HepG2 (cell line): ENCODE data around the gene STPG4. TPM values are rescaled to one million over a fixed set of nuclear protein-coding genes. Genes with fewer than 3 reads are reported as not detected.

Source experiments
- ERF ChIP-seq: IDR thresholded peaks from 2 replicates; pipeline ENCODE4 v1.6.1; 2018; ENCODE audit warnings: missing biosample characterization, missing genetic modification reagents
- GATAD2A ChIP-seq: IDR thresholded peaks from 2 replicates; pipeline ENCODE4 v1.6.1; 2016
- HNF4G ChIP-seq, 2 experiments: sonication (generic) in 1 of 2; formaldehyde crosslinking in 1 of 2; IDR thresholded peaks; 2 replicates each; pipeline versions ENCODE4 v1.4.0 to v1.6.1; 2011 to 2020; ENCODE audit warnings: borderline replicate concordance in 2 of 2, low read depth in 2 of 2, mild to moderate bottlenecking in 2 of 2, low read length in 1 of 2, missing genetic modification reagents in 1 of 2, moderate library complexity in 1 of 2
- KLF16 ChIP-seq, 2 experiments: sonication (generic) in 1 of 2; formaldehyde crosslinking in 1 of 2; IDR thresholded peaks; 2 replicates each; pipeline versions ENCODE4 v1.6.1 to v1.8.0; 2016 to 2023; ENCODE audit warnings: missing genetic modification reagents in 2 of 2, missing compliant biosample characterization in 1 of 2
- MIXL1 ChIP-seq: IDR thresholded peaks from 2 replicates; pipeline ENCODE4 v1.6.1; 2016
- SKI ChIP-seq: fragments of 450-650 bp; IDR thresholded peaks from one replicate; pipeline ENCODE4 v1.6.1; 2018; ENCODE audit warnings: mild to moderate bottlenecking; ENCODE audit not compliant: partially characterized antibody
- SOX6 ChIP-seq, 2 experiments: fragments of 450-650 bp in 1 of 2; sonication (generic) in 1 of 2; formaldehyde crosslinking in 1 of 2; IDR thresholded peaks; 2 replicates each; pipeline versions ENCODE4 v1.4.0 to v1.6.1; 2017 to 2020; ENCODE audit warnings: antibody characterized with exemption in 1 of 2, mild to moderate bottlenecking in 1 of 2, missing genetic modification reagents in 1 of 2
- ZKSCAN8 ChIP-seq: IDR thresholded peaks from 2 replicates; pipeline ENCODE4 v1.6.1; 2016; ENCODE audit warnings: borderline replicate concordance, missing genetic modification reagents, missing compliant biosample characterization
- ZNF644 ChIP-seq: IDR thresholded peaks from 2 replicates; pipeline ENCODE4 v1.6.1; 2016; ENCODE audit warnings: low read depth
- ZNF670 ChIP-seq: sonication (generic); formaldehyde crosslinking; IDR thresholded peaks from 2 replicates; pipeline ENCODE4 v1.8.0; 2022; ENCODE audit warnings: mild to moderate bottlenecking, missing genetic modification reagents, borderline replicate concordance
- ZNF777 ChIP-seq: sonication (generic); formaldehyde crosslinking; IDR thresholded peaks from 2 replicates; pipeline ENCODE4 v1.4.0; 2020; ENCODE audit warnings: missing genetic modification reagents
- polyA plus RNA-seq, 8 experiments: library from polyadenylated mRNA; depleted of rRNA in 3 of 8; stranded (reverse) in 7 of 8; unstranded in 1 of 8; fragments of >200 nt; fragmentation: Illumina TruSeq in 4 of 8; extraction: Trizol in 4 of 8; gene quantifications; 2 replicates each; pipeline versions ENCODE4 v1.2.1 to v1.2.3, GENCODE V29; 2011 to 2016; ENCODE audit warnings: low read depth in 4 of 8, missing spikeins in 1 of 8, mixed read lengths in 1 of 8; ENCODE audit not compliant: insufficient read depth in 1 of 8
- total RNA-seq, 5 experiments: library from RNA; depleted of rRNA; stranded (reverse); fragments of >200 nt; fragmentation: Illumina TruSeq; extraction: Trizol; gene quantifications; 2 replicates each; pipeline ENCODE4 v1.2.3, GENCODE V29; 2016; ENCODE audit warnings: low read depth in 1 of 5
- TF ChIP-seq, protein P1 (sequence below): IDR thresholded peaks from 2 replicates; pipeline ENCODE4 v1.6.1; 2016; ENCODE audit warnings: low read depth
- TF ChIP-seq, protein P2 (sequence below): sonication (generic); formaldehyde crosslinking; IDR thresholded peaks from 2 replicates; pipeline ENCODE4 v1.4.0; 2020; ENCODE audit warnings: missing genetic modification reagents
- TF ChIP-seq, protein P3 (sequence below): sonication (generic); formaldehyde crosslinking; IDR thresholded peaks from 2 replicates; pipeline ENCODE4 v1.5.1; 2020; ENCODE audit warnings: mild to moderate bottlenecking, missing genetic modification reagents, borderline replicate concordance
- TF ChIP-seq, protein P4 (sequence below): sonication (generic); formaldehyde crosslinking; IDR thresholded peaks from 2 replicates; pipeline ENCODE4 v1.4.0; 2020; ENCODE audit warnings: missing genetic modification reagents

Gene STPG4
- total and polyA plus RNA-seq, 2 of the 13 experiments (the other 11 are each of a cell fraction or from before 2014, with no cell fraction given), result 0.11 to 0.15 TPM

DNA sequence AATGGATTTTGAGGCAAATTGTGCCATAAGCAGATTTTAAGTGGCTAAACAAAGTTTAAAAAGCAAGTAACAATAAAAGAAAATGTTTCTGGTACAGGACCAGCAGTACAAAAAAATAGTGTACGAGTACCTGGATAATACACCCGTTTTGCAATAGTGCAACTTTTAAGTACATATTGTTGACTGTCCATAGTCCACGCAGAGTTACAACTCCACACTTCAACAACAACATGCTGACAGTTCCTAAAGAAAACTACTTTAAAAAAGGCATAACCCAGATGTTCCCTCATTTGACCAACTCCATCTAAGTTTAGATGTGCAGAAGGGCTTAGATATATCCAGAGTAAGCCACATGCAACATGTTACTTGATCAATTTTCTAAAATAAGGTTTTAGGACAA, 5.1 kb upstream of the STPG4 start (continued):
- peak; percentile 70 for TF ChIP-seq HNF4G (IDR thresholded peaks at IDR 0.05; ENCODE audit: borderline replicate concordance, low read depth, low read length)
- TF ChIP-seq HNF4G (CRISPR knock-in tag; IDR thresholded peaks at IDR 0.05; ENCODE audit: borderline replicate concordance, low read depth), result no peak
- 0 out of 2 replicates have a peak, but pooled peaks have one; percentile 13 for TF ChIP-seq ZKSCAN8 (CRISPR knock-in tag)
- no peak for TF ChIP-seq ZNF777 (CRISPR knock-in tag)
- peak; percentile 49; the same call in 1 of the 2 replicates for TF ChIP-seq ZNF670 (CRISPR knock-in tag)
- TF ChIP-seq, protein P1, sequence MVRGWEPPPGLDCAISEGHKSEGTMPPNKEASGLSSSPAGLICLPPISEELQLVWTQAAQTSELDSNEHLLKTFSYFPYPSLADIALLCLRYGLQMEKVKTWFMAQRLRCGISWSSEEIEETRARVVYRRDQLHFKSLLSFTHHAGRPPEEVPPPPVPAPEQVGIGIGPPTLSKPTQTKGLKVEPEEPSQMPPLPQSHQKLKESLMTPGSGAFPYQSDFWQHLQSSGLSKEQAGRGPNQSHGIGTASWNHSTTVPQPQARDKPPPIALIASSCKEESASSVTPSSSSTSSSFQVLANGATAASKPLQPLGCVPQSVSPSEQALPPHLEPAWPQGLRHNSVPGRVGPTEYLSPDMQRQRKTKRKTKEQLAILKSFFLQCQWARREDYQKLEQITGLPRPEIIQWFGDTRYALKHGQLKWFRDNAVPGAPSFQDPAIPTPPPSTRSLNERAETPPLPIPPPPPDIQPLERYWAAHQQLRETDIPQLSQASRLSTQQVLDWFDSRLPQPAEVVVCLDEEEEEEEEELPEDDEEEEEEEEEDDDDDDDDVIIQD, result peak; percentile 68; the same call in 1 of the 2 replicates
- no peak for TF ChIP-seq SKI
- 0 out of 2 replicates have a peak, but pooled peaks have one; percentile 18 for TF ChIP-seq ZNF644 (CRISPR knock-in tag)
- TF ChIP-seq, protein P2, sequence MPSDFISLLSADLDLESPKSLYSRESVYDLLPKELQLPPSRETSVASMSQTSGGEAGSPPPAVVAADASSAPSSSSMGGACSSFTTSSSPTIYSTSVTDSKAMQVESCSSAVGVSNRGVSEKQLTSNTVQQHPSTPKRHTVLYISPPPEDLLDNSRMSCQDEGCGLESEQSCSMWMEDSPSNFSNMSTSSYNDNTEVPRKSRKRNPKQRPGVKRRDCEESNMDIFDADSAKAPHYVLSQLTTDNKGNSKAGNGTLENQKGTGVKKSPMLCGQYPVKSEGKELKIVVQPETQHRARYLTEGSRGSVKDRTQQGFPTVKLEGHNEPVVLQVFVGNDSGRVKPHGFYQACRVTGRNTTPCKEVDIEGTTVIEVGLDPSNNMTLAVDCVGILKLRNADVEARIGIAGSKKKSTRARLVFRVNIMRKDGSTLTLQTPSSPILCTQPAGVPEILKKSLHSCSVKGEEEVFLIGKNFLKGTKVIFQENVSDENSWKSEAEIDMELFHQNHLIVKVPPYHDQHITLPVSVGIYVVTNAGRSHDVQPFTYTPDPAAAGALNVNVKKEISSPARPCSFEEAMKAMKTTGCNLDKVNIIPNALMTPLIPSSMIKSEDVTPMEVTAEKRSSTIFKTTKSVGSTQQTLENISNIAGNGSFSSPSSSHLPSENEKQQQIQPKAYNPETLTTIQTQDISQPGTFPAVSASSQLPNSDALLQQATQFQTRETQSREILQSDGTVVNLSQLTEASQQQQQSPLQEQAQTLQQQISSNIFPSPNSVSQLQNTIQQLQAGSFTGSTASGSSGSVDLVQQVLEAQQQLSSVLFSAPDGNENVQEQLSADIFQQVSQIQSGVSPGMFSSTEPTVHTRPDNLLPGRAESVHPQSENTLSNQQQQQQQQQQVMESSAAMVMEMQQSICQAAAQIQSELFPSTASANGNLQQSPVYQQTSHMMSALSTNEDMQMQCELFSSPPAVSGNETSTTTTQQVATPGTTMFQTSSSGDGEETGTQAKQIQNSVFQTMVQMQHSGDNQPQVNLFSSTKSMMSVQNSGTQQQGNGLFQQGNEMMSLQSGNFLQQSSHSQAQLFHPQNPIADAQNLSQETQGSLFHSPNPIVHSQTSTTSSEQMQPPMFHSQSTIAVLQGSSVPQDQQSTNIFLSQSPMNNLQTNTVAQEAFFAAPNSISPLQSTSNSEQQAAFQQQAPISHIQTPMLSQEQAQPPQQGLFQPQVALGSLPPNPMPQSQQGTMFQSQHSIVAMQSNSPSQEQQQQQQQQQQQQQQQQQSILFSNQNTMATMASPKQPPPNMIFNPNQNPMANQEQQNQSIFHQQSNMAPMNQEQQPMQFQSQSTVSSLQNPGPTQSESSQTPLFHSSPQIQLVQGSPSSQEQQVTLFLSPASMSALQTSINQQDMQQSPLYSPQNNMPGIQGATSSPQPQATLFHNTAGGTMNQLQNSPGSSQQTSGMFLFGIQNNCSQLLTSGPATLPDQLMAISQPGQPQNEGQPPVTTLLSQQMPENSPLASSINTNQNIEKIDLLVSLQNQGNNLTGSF (CRISPR knock-in tag), result no peak
- peak; percentile 88 for TF ChIP-seq GATAD2A
- TF ChIP-seq, protein P3, sequence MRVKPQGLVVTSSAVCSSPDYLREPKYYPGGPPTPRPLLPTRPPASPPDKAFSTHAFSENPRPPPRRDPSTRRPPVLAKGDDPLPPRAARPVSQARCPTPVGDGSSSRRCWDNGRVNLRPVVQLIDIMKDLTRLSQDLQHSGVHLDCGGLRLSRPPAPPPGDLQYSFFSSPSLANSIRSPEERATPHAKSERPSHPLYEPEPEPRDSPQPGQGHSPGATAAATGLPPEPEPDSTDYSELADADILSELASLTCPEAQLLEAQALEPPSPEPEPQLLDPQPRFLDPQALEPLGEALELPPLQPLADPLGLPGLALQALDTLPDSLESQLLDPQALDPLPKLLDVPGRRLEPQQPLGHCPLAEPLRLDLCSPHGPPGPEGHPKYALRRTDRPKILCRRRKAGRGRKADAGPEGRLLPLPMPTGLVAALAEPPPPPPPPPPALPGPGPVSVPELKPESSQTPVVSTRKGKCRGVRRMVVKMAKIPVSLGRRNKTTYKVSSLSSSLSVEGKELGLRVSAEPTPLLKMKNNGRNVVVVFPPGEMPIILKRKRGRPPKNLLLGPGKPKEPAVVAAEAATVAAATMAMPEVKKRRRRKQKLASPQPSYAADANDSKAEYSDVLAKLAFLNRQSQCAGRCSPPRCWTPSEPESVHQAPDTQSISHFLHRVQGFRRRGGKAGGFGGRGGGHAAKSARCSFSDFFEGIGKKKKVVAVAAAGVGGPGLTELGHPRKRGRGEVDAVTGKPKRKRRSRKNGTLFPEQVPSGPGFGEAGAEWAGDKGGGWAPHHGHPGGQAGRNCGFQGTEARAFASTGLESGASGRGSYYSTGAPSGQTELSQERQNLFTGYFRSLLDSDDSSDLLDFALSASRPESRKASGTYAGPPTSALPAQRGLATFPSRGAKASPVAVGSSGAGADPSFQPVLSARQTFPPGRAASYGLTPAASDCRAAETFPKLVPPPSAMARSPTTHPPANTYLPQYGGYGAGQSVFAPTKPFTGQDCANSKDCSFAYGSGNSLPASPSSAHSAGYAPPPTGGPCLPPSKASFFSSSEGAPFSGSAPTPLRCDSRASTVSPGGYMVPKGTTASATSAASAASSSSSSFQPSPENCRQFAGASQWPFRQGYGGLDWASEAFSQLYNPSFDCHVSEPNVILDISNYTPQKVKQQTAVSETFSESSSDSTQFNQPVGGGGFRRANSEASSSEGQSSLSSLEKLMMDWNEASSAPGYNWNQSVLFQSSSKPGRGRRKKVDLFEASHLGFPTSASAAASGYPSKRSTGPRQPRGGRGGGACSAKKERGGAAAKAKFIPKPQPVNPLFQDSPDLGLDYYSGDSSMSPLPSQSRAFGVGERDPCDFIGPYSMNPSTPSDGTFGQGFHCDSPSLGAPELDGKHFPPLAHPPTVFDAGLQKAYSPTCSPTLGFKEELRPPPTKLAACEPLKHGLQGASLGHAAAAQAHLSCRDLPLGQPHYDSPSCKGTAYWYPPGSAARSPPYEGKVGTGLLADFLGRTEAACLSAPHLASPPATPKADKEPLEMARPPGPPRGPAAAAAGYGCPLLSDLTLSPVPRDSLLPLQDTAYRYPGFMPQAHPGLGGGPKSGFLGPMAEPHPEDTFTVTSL (CRISPR knock-in tag), result peak; percentile 90; the same call in 1 of the 2 replicates
- TF ChIP-seq, protein P4, sequence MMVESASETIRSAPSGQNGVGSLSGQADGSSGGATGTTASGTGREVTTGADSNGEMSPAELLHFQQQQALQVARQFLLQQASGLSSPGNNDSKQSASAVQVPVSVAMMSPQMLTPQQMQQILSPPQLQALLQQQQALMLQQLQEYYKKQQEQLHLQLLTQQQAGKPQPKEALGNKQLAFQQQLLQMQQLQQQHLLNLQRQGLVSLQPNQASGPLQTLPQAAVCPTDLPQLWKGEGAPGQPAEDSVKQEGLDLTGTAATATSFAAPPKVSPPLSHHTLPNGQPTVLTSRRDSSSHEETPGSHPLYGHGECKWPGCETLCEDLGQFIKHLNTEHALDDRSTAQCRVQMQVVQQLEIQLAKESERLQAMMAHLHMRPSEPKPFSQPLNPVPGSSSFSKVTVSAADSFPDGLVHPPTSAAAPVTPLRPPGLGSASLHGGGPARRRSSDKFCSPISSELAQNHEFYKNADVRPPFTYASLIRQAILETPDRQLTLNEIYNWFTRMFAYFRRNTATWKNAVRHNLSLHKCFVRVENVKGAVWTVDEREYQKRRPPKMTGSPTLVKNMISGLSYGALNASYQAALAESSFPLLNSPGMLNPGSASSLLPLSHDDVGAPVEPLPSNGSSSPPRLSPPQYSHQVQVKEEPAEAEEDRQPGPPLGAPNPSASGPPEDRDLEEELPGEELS, result peak; percentile 70
- peak in 1 of 2 experiments; percentile 62; a peak in 1 of 4 replicates for TF ChIP-seq KLF16 (CRISPR knock-in tag; IDR thresholded peaks at IDR 0.05)
- no peak for TF ChIP-seq SOX6 (IDR thresholded peaks at IDR 0.05)
- peak; percentile 77 for TF ChIP-seq SOX6 (CRISPR knock-in tag; IDR thresholded peaks at IDR 0.05)
- peak; percentile 30; the same call in 1 of the 2 replicates for TF ChIP-seq ERF
- peak; percentile 48; the same call in 1 of the 2 replicates for TF ChIP-seq MIXL1
